Ovary (tissue), 9 donors: ENCODE data around the gene TSPAN5. TPM values are rescaled to one million over a fixed set of nuclear protein-coding genes. Genes with fewer than 3 reads are reported as not detected.

ENCODE experiments used
- DNase-seq, 5 donors: peaks; one replicate each; pipeline ENCODE4 v3.0.0-alpha.2; 2019 to 2020
- H3K27ac ChIP-seq, 2 donors: fragments of 200-600 bp; one replicate each; pipeline versions ENCODE4 v1.5.1 to v1.8.0; 2019 to 2022
- H3K27me3 ChIP-seq: fragments of 200-600 bp; one replicate; pipeline ENCODE4 v1.8.0; 2022
- H3K36me3 ChIP-seq: fragments of 200-600 bp; sonication (generic); one replicate; pipeline ENCODE4 v1.5.1; 2019
- H3K4me1 ChIP-seq: one replicate; pipeline ENCODE4 v1.8.1; 2013; ENCODE audit warnings: mild to moderate bottlenecking, moderate library complexity; ENCODE audit not compliant: insufficient read depth
- H3K4me3 ChIP-seq: fragments of 200-600 bp; sonication (generic); one replicate; pipeline ENCODE4 v1.5.1; 2017
- H3K9me3 ChIP-seq, 2 donors: fragments of 200-600 bp in 1 of 2; sonication (generic) in 1 of 2; one replicate each; pipeline versions ENCODE4 v1.5.1 to v1.8.1; 2013 to 2019; ENCODE audit warnings: mild to moderate bottlenecking in 1 of 2, moderate library complexity in 1 of 2
- EP300 ChIP-seq: sonication (generic); formaldehyde crosslinking; IDR thresholded peaks from one replicate; pipeline ENCODE4 v1.6.1; 2017; ENCODE audit warnings: antibody characterized with exemption
- POLR2A ChIP-seq: fragments of 450-650 bp; IDR thresholded peaks from one replicate; pipeline ENCODE4 v1.6.1; 2017; ENCODE audit warnings: antibody characterized with exemption, mild to moderate bottlenecking, moderate library complexity
- WGBS, 3 donors: extraction: QIAGEN DNeasy Blood & Tissue Kit in 1 of 3; methylation state at CpG; one replicate each; pipeline versions ENCODE4 v1.1.5 to v1.1.7; 2013 to 2017; 5-methylcytosine and 5-hydroxymethylcytosine counted together
- intact Hi-C, 4 donors: fragments of 100-400 bp; cut with DNase I; formaldehyde crosslinking; loops; one replicate each; pipeline versions ENCODE4 v1.11.0 to v1.15.1; 2022 to 2023
- polyA plus RNA-seq, 2 donors: library from polyadenylated mRNA; stranded (reverse); fragments of 200-250 nt in 1 of 2; fragments of 350-450 nt in 1 of 2; fragmentation: Illumina TruSeq in 1 of 2; extraction: RNeasy Lipid Tissue Mini Kit (QIAGEN cat#74804) in 1 of 2; gene quantifications; one replicate each; pipeline ENCODE4 v1.2.3, GENCODE V29; 2013 to 2014
- total RNA-seq, 7 donors: library from RNA; depleted of rRNA in 2 of 7; stranded (reverse); fragments of >200 nt in 2 of 7; fragmentation: NEBNext Ultra II Directional in 3 of 7; extraction: Animal tissue kit (Norgen Biotek cat#: 25700) in 3 of 7; gene quantifications; one replicate each; pipeline versions ENCODE4 v1.1.0 to v1.2.4, GENCODE V29; 2016 to 2023
- TF ChIP-seq, protein P1 (sequence below), 3 donors: fragments of 450-650 bp in 2 of 3; fragments of 200-600 bp in 1 of 3; IDR thresholded peaks; one replicate each; pipeline versions ENCODE4 v1.5.1 to v1.8.0; 2016 to 2022; ENCODE audit warnings: antibody characterized with exemption in 3 of 3, mild to moderate bottlenecking in 1 of 3
- donor health status: DM: no; HTN: no; CAD: no; lungs with moderate emphysema.
- donor health status: DM: no; HTN: no; CAD: no.
- donor health status: Bipolar disorder and iron deficiency.
- donor health status: DM: yes; HTN: yes; CAD: no.
- donor health status: DM: no; HTN: no; CAD: no.
- donor health status: DM: yes; HTN: yes; CAD: no.

The TSPAN5 gene
- total and polyA plus RNA-seq, 9 donors = 34.0 to 69.5 (median 48.2) TPM

DNA sequence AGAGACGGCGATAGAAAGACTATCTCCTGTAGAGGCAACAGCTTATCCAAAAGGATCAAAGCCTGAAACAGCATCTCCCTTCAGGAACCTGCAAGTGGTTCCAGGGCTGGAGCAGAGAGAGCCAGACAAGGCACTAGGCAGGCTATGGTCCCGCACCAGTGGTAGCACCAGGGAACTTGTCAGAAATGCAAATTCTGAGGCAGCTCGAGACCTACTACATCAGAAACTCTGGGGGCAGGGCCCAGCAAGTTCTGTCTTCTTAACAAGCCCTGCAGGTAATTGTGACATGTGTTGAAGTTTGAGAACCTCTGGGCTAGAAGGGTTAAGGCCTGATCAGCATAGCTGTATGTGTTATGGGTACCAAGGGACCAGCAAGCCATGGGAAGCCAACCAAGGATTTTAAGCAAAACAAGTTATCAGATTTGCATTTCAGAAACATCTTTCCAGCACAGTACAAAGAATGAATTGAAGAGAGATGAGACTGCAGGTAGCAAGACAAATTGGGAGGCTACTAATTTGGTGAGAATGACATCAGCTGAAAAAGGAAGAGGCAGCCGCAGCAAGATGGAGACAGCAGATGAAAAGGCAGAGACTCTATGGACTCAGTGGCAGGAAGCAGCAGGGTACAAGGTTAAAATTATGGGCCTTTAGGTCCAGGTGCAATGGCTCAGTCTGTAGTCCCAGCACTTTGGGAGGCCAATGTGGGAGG is 139.7 kb downstream of the TSPAN5 start:
- H3K27ac ChIP-seq = peak overlapping the region; percentile 37 to 80
- TF ChIP-seq, protein P1, sequence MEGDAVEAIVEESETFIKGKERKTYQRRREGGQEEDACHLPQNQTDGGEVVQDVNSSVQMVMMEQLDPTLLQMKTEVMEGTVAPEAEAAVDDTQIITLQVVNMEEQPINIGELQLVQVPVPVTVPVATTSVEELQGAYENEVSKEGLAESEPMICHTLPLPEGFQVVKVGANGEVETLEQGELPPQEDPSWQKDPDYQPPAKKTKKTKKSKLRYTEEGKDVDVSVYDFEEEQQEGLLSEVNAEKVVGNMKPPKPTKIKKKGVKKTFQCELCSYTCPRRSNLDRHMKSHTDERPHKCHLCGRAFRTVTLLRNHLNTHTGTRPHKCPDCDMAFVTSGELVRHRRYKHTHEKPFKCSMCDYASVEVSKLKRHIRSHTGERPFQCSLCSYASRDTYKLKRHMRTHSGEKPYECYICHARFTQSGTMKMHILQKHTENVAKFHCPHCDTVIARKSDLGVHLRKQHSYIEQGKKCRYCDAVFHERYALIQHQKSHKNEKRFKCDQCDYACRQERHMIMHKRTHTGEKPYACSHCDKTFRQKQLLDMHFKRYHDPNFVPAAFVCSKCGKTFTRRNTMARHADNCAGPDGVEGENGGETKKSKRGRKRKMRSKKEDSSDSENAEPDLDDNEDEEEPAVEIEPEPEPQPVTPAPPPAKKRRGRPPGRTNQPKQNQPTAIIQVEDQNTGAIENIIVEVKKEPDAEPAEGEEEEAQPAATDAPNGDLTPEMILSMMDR (IDR thresholded peaks at IDR 0.05) = no peak
- TF ChIP-seq POLR2A (no peak), EP300 (no peak)
- 50 to 52% (median 50%) methylated on average over 5 of the region's 5 CpGs for WGBS, 3 donors

DNA sequence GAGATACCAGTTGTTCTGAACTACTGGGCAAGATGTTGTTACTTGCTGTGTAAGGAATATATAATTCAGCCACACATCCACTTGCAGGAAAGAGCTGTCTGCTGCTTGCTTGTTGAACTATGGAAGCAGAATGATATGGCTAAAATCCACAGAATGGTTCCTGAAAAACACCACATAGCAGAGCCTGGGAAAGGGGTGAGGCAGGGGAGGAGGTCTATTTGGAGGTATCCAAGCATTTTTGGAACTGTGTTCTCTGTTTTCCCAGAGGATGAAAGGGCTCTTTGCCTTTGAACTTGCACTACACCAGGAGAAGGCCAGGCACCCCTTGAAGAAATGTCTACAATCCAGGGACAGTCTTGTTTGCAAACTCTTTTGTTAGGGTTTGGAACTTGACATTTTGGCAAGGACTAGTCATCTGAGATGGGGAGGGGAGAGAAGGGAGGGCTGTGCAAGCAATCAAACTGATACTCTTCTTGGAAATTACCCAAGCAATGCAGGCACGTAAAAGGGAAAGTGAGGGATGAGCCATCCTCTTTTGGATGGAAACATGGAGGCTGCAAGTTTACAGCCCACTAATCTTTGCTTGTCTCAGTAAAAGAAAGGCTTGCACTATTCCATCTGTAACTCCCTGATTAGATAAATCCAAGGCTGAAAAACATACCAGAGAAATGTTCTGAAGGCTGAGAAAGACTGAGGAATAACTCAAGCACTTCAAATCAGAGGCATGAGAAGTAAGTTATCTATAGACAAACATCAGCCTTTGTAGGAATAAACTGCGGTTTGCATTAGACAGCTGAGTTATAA is 141.0 kb downstream of the TSPAN5 start:
- Histone ChIP-seq H3K27me3 (no peaks in the 10 kb centered on the region), H3K9me3 (no peaks in the 10 kb centered on the region), H3K4me3 (no peak overlapping the region), H3K36me3 (no peaks in the 10 kb centered on the region), H3K27ac (peak overlapping the region in 1 of 2 donors; percentile 80), H3K4me1 (peaks cover 24% of the 10 kb centered on the region)
- intact Hi-C loops = loop anchor here in 2 of 4 donors (5.0 kb wide), 2 partner anchors 50 to 100 kb away; no protein-coding TSS in a partner anchor
- 7 to 9% (median 9%) methylated on average over 2 of the region's 2 CpGs for WGBS, 3 donors
- DNase-seq = peak in 1 of 5 donors; percentile 53
- TF ChIP-seq, protein P1 (IDR thresholded peaks at IDR 0.05) = no peak
- TF ChIP-seq POLR2A (no peak), EP300 (no peak)

More for the DNA sequence above, 139.7 kb downstream of the TSPAN5 start:
- Histone ChIP-seq H3K36me3 (no peaks in the 10 kb centered on the region), H3K9me3 (no peaks in the 10 kb centered on the region), H3K4me1 (peaks cover 30% of the 10 kb centered on the region), H3K27me3 (no peaks in the 10 kb centered on the region), H3K4me3 (no peak overlapping the region)
- DNase-seq = no peak
- intact Hi-C loops = loop anchor here in 2 of 4 donors (5.0 kb wide), 2 partner anchors 49 to 99 kb away; no protein-coding TSS in a partner anchor

DNA sequence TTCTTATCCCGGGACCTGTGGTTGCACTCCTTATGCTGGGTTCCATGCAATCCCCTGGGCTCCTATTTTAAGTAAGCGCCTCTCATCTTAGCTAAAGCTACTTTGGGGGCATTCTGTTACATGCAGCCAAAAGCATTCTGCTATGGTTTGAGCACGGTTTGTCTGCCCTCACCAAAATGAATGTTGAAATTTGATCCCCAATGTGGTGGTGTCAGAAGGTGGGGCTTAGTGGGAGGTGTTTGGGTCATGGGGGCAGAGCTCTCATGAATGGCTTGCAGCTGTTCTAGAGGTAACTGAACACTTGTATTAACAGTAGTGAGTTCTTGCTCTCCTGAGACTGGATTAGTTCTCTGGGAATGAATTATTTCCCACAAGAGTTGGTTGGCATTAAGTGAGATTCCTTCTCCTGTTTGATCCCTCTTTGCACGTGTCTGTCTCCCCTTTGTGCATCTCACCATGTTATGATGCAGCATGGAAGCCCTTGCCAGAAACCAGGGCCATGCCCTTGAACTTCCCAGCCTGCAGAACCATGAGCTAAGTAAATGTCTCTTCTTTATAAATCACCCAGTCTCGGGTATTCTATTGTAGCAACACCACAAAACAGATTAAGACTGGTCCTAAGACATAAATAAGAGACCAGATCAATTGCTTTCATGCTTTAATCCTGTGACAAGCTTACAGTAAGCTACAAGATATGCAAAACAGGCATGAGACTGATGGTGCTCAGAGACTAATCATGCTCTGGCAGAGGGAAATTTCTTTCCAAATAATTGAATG is 141.8 kb downstream of the TSPAN5 start:
- peak in 4 of 5 donors; percentile 55 to 69 (median 63) for DNase-seq
- H3K27me3 ChIP-seq = no peaks in the 10 kb centered on the region
- H3K27ac ChIP-seq = peak overlapping the region in 1 of 2 donors; percentile 80
- no peak overlapping the region for H3K4me3 ChIP-seq
- peaks cover 22% of the 10 kb centered on the region for H3K4me1 ChIP-seq
- WGBS, 3 donors = 33 to 42% (median 33%) methylated on average over 5 of the region's 5 CpGs
- no peaks in the 10 kb centered on the region for H3K36me3 ChIP-seq
- TF ChIP-seq POLR2A (no peak), EP300 (no peak)
- TF ChIP-seq, protein P1 (IDR thresholded peaks at IDR 0.05) = no peak
- no peaks in the 10 kb centered on the region for H3K9me3 ChIP-seq
- intact Hi-C loops = loop anchor here in 2 of 4 donors (5.0 kb wide), 2 partner anchors 51 to 101 kb away; no protein-coding TSS in a partner anchor

DNA sequence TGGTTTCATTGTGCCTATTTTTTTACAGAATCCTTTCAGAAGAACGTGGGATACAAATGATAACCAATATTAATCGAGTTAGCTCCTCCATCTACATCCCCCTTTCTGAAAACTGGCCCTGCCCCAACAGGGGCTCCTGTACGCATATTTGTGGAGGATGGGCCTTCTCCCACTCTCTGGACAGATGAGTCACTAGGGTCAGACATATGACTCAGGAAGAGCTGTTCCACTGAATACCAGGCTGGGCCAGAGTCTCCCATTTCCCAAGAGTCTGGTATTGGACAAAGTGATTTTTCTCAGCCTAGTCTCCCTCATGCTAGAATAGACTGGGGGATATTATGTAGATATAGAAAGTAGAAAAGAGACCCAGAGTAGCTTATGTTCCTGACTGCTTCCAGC is 142.4 kb downstream of the TSPAN5 start:
- WGBS, 3 donors = 27 to 31% (median 30%) methylated on average over 3 of the region's 3 CpGs
- intact Hi-C loops = loop anchor here in 2 of 4 donors (5.0 kb wide), 2 partner anchors 51 to 101 kb away; no protein-coding TSS in a partner anchor
- Histone ChIP-seq H3K4me1 (peaks cover 22% of the 10 kb centered on the region), H3K27me3 (no peaks in the 10 kb centered on the region), H3K9me3 (no peaks in the 10 kb centered on the region), H3K4me3 (no peak overlapping the region), H3K36me3 (no peaks in the 10 kb centered on the region), H3K27ac (peak overlapping the region in 1 of 2 donors; percentile 80)
- TF ChIP-seq POLR2A = no peak
- TF ChIP-seq, protein P1 (IDR thresholded peaks at IDR 0.05) = no peak
- TF ChIP-seq EP300 = no peak
- DNase-seq = no peak
